Ishikawa (cell line): ENCODE results near the gene ZDHHC24.

ENCODE experiments used
- CEBPB ChIP-seq: IDR thresholded peaks from 2 replicates; pipeline ENCODE4 v1.6.1; 2012
- CREB1 ChIP-seq: IDR thresholded peaks from 2 replicates; pipeline ENCODE4 v1.6.1; 2012; ENCODE audit warnings: low read depth
- EGR1 ChIP-seq: IDR thresholded peaks from 2 replicates; pipeline ENCODE4 v1.6.1; 2012
- EP300 ChIP-seq: IDR thresholded peaks from 2 replicates; pipeline ENCODE4 v1.6.1; 2012; ENCODE audit warnings: borderline replicate concordance
- FOXM1 ChIP-seq: IDR thresholded peaks from 2 replicates; pipeline ENCODE4 v1.6.1; 2012; ENCODE audit warnings: low read depth, borderline replicate concordance
- NFIC ChIP-seq: IDR thresholded peaks from 2 replicates; pipeline ENCODE4 v1.6.1; 2012
- RAD21 ChIP-seq: IDR thresholded peaks from 2 replicates; pipeline ENCODE4 v1.6.1; 2012; ENCODE audit warnings: low read depth
- TAF1 ChIP-seq: IDR thresholded peaks from 2 replicates; pipeline ENCODE4 v1.6.1; 2012; ENCODE audit warnings: low read depth, mild to moderate bottlenecking
- TCF12 ChIP-seq: IDR thresholded peaks from 2 replicates; pipeline ENCODE4 v1.6.1; 2012; ENCODE audit warnings: low read depth
- TEAD4 ChIP-seq: IDR thresholded peaks from 2 replicates; pipeline ENCODE4 v1.6.1; 2012
- YY1 ChIP-seq: IDR thresholded peaks from 2 replicates; pipeline ENCODE4 v1.6.1; 2012; ENCODE audit warnings: low read depth
- ZBTB7A ChIP-seq: IDR thresholded peaks from 2 replicates; pipeline ENCODE4 v1.6.1; 2012; ENCODE audit warnings: low read depth
- TF ChIP-seq, protein P1 (sequence below): IDR thresholded peaks from 2 replicates; pipeline ENCODE4 v1.6.1; 2012
- TF ChIP-seq, protein P2 (sequence below): IDR thresholded peaks from 2 replicates; pipeline ENCODE4 v1.6.1; 2012; ENCODE audit warnings: low read depth, mild to moderate bottlenecking
- TF ChIP-seq, protein P3 (sequence below): IDR thresholded peaks from 2 replicates; pipeline ENCODE4 v1.6.1; 2012

Gene ZDHHC24

DNA sequence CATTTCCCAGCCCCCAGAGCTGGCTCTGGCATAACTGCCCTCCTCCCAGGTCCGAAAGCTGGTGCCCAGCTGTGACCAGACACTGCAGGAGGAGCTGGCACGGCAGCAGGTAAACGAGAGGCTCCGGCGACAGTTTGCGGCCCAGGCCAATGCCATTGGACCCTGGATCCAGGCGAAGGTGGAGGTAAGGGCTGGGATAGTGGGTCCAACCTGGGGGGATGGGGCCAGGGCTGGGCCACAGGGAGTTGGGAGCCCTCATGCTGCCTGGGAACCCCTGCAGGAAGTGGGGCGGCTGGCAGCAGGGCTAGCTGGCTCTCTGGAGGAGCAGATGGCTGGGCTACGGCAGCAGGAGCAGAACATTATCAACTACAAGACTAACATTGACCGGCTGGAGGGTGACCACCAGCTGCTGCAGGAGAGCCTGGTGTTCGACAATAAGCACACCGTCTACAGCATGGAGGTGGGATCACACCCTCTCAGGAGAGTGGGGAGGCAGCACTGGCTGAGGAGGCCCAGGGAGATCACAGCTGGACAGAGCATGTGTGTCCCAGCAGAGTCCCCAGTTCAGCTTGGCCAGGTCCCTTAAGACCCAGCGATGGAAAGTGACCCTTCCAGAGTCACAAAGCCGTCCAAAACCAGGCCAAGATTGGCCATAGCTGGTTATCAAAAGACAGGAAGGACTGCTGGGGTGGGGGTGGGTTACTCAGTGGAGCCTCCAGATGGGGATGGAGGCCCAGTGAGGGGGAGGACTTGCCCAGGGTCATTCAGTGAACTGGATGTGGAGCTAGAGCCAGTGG, 15.5 kb upstream of the ZDHHC24 start:
- TF ChIP-seq TCF12 (no peak), FOXM1 (no peak), EP300 (no peak), CREB1 (no peak), ZBTB7A (no peak), EGR1 (no peak), RAD21 (no peak), TEAD4 (no peak), CEBPB (no peak)
- TF ChIP-seq, protein P1, sequence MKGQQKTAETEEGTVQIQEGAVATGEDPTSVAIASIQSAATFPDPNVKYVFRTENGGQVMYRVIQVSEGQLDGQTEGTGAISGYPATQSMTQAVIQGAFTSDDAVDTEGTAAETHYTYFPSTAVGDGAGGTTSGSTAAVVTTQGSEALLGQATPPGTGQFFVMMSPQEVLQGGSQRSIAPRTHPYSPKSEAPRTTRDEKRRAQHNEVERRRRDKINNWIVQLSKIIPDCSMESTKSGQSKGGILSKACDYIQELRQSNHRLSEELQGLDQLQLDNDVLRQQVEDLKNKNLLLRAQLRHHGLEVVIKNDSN, result no peak
- TF ChIP-seq, protein P2, sequence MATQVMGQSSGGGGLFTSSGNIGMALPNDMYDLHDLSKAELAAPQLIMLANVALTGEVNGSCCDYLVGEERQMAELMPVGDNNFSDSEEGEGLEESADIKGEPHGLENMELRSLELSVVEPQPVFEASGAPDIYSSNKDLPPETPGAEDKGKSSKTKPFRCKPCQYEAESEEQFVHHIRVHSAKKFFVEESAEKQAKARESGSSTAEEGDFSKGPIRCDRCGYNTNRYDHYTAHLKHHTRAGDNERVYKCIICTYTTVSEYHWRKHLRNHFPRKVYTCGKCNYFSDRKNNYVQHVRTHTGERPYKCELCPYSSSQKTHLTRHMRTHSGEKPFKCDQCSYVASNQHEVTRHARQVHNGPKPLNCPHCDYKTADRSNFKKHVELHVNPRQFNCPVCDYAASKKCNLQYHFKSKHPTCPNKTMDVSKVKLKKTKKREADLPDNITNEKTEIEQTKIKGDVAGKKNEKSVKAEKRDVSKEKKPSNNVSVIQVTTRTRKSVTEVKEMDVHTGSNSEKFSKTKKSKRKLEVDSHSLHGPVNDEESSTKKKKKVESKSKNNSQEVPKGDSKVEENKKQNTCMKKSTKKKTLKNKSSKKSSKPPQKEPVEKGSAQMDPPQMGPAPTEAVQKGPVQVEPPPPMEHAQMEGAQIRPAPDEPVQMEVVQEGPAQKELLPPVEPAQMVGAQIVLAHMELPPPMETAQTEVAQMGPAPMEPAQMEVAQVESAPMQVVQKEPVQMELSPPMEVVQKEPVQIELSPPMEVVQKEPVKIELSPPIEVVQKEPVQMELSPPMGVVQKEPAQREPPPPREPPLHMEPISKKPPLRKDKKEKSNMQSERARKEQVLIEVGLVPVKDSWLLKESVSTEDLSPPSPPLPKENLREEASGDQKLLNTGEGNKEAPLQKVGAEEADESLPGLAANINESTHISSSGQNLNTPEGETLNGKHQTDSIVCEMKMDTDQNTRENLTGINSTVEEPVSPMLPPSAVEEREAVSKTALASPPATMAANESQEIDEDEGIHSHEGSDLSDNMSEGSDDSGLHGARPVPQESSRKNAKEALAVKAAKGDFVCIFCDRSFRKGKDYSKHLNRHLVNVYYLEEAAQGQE, result no peak

- TF ChIP-seq TEAD4, result no peak
- TF ChIP-seq CREB1, result no peak
- TF ChIP-seq, protein P2, result no peak
- TF ChIP-seq, protein P3, sequence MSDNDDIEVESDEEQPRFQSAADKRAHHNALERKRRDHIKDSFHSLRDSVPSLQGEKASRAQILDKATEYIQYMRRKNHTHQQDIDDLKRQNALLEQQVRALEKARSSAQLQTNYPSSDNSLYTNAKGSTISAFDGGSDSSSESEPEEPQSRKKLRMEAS, result no peak
- no peak for TF ChIP-seq RAD21
- no peak for TF ChIP-seq TAF1
- TF ChIP-seq ZBTB7A, result no peak
- no peak for TF ChIP-seq YY1
- no peak for TF ChIP-seq TCF12
- TF ChIP-seq CEBPB, result no peak
Measured at GRCh38 chr11:66559866-66560676, 14.2 kb upstream of the ZDHHC24 start.

DNA sequence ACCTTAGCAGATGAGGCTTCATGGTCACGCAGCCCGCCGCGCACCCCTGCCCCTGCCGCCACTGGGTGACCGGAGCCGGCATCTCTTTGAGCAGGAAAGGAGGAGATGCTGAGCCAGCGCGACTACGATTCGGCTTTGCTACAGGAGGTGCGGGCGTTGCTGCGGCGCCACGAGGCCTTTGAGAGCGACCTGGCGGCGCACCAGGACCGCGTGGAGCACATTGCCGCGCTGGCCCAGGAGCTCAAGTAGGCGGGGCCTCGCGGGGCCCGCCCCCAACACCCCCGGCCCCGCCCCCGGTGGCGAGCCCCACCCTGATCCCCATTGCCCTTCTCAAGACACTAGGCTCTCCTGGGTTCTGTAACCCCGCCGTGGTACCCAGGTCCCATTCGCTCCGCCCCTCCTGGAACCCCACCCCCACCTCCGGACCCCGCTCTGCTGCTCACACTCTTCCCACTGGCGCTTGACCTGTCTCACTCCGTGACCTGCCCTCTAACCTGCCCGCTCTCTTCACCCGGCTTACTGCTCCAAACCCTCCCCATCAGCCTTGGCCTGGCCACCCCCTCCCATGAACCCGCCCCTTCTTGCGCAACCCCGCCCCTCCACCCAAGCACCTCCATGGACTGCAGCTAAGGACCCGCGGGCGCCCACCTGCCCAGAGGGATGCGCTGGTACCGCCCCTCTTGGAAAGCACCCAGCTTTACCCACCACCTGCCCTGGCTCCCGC, 13.5 kb upstream of the ZDHHC24 start:
- TF ChIP-seq YY1 (no peak), CEBPB (peak; percentile 74)
- TF ChIP-seq, protein P3, result 0 out of 2 replicates have a peak, but pooled peaks have one; percentile 32

DNA sequence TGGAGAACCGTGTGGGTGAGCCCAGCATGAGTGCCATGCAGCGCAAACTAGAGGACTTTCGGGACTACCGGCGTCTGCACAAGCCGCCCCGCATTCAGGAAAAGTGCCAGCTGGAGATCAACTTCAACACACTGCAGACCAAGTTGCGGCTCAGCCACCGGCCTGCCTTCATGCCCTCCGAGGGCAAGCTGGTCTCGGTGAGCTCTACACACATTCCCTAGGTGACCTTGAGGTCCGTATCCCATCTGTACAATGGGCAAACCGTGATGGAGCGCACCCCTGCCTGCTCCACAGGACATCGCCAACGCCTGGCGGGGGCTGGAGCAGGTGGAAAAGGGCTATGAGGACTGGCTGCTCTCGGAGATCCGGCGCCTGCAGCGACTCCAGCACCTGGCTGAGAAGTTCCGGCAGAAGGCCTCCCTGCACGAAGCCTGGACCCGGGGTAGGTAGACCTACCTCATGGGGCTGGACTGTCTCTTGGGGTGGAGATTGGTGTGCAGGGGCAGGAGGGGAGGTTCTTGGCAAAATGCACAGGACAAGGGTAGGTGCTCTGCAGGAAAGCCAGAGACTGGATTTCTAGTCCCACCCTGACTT, 12.0 kb upstream of the ZDHHC24 start:
- TF ChIP-seq RAD21 (no peak), CEBPB (no peak), TEAD4 (no peak), EGR1 (no peak), CREB1 (no peak), YY1 (no peak), ZBTB7A (no peak), TCF12 (no peak), FOXM1 (no peak), NFIC (no peak), EP300 (no peak), TAF1 (no peak)
- TF ChIP-seq, protein P2, result no peak
- TF ChIP-seq, protein P3, result no peak
- TF ChIP-seq, protein P1, result no peak
